HEK293 (cell line): Measurements from ENCODE around the gene TTC23L.

Experiments used
- ATF2 ChIP-seq: fragments of 450-650 bp; formaldehyde crosslinking; IDR thresholded peaks from 2 replicates; pipeline ENCODE4 v1.5.1; 2016; ENCODE audit warnings: missing biosample characterization, missing genetic modification characterization, low read depth
- KLF17 ChIP-seq: fragments of 450-650 bp; formaldehyde crosslinking; IDR thresholded peaks from 2 replicates; pipeline ENCODE4 v1.5.1; 2016; ENCODE audit warnings: missing biosample characterization, missing genetic modification characterization
- ZBTB49 ChIP-seq: fragments of 450-650 bp; formaldehyde crosslinking; IDR thresholded peaks from 2 replicates; pipeline ENCODE4 v1.5.1; 2016; ENCODE audit warnings: missing biosample characterization, missing genetic modification characterization, low read depth
- ZFHX2 ChIP-seq: fragments of 450-650 bp; formaldehyde crosslinking; conservative IDR thresholded peaks from 2 replicates; pipeline ENCODE4 v1.5.1; 2016; ENCODE audit warnings: missing biosample characterization, missing genetic modification characterization
- ZNF10 ChIP-seq: fragments of 450-650 bp; formaldehyde crosslinking; IDR thresholded peaks from 2 replicates; pipeline ENCODE4 v1.5.1; 2017; ENCODE audit warnings: missing biosample characterization, missing genetic modification characterization
- ZNF23 ChIP-seq: fragments of 450-650 bp; formaldehyde crosslinking; IDR thresholded peaks from 2 replicates; pipeline ENCODE4 v1.5.1; 2016; ENCODE audit warnings: missing biosample characterization, missing genetic modification characterization, borderline replicate concordance
- ZNF24 ChIP-seq: fragments of 450-650 bp; formaldehyde crosslinking; IDR thresholded peaks from 2 replicates; pipeline ENCODE4 v1.5.1; 2016; ENCODE audit warnings: missing biosample characterization, missing genetic modification characterization
- ZNF266 ChIP-seq: fragments of 450-650 bp; formaldehyde crosslinking; IDR thresholded peaks from 2 replicates; pipeline ENCODE4 v1.5.1; 2016; ENCODE audit warnings: missing biosample characterization, missing genetic modification characterization, low read depth
- ZNF341 ChIP-seq: fragments of 450-650 bp; formaldehyde crosslinking; IDR thresholded peaks from 2 replicates; pipeline ENCODE4; 2016; ENCODE audit warnings: low read depth, missing biosample characterization, missing genetic modification characterization
- ZNF416 ChIP-seq: fragments of 450-650 bp; formaldehyde crosslinking; IDR thresholded peaks from 2 replicates; pipeline ENCODE4 v1.5.1; 2016; ENCODE audit warnings: missing biosample characterization, missing genetic modification characterization
- ZNF544 ChIP-seq: fragments of 450-650 bp; formaldehyde crosslinking; IDR thresholded peaks from 2 replicates; pipeline ENCODE4 v1.5.0; 2017; ENCODE audit warnings: missing biosample characterization, missing genetic modification characterization
- ZNF548 ChIP-seq: fragments of 450-650 bp; formaldehyde crosslinking; IDR thresholded peaks from 2 replicates; pipeline ENCODE4 v1.5.1; 2016; ENCODE audit warnings: missing biosample characterization, missing genetic modification characterization
- ZNF561 ChIP-seq: fragments of 450-650 bp; IDR thresholded peaks from 2 replicates; pipeline ENCODE4 v1.5.1; 2018; ENCODE audit warnings: missing biosample characterization, missing genetic modification characterization, borderline replicate concordance
- ZNF585B ChIP-seq: fragments of 450-650 bp; formaldehyde crosslinking; IDR thresholded peaks from 2 replicates; pipeline ENCODE4 v1.5.1; 2016; ENCODE audit warnings: missing biosample characterization, missing genetic modification characterization
- ZNF776 ChIP-seq: fragments of 450-650 bp; formaldehyde crosslinking; IDR thresholded peaks from 2 replicates; pipeline ENCODE4 v1.5.0; 2017; ENCODE audit warnings: missing biosample characterization, missing genetic modification characterization, borderline replicate concordance
- ZSCAN16 ChIP-seq: fragments of 450-650 bp; formaldehyde crosslinking; IDR thresholded peaks from 2 replicates; pipeline ENCODE4 v1.5.1; 2016; ENCODE audit warnings: missing biosample characterization, missing genetic modification characterization
- ZSCAN18 ChIP-seq: fragments of 450-650 bp; formaldehyde crosslinking; IDR thresholded peaks from 2 replicates; pipeline ENCODE4 v1.5.1; 2016; ENCODE audit warnings: missing biosample characterization, missing genetic modification characterization
- ZSCAN4 ChIP-seq: fragments of 450-650 bp; formaldehyde crosslinking; IDR thresholded peaks from 2 replicates; pipeline ENCODE4 v1.5.1; 2017; ENCODE audit warnings: missing biosample characterization, missing genetic modification characterization
- TF ChIP-seq, protein P1 (sequence below): fragments of 450-650 bp; formaldehyde crosslinking; IDR thresholded peaks from 2 replicates; pipeline ENCODE4 v1.5.1; 2017; ENCODE audit warnings: missing biosample characterization, missing genetic modification characterization
- TF ChIP-seq, protein P2 (sequence below): fragments of 450-650 bp; formaldehyde crosslinking; conservative IDR thresholded peaks from 2 replicates; pipeline ENCODE4 v1.5.1; 2016; ENCODE audit warnings: low read depth, missing biosample characterization, missing genetic modification characterization
- TF ChIP-seq, protein P3 (sequence below): fragments of 450-650 bp; formaldehyde crosslinking; IDR thresholded peaks from 2 replicates; pipeline ENCODE4 v1.5.1; 2016; ENCODE audit warnings: missing biosample characterization, missing genetic modification characterization

The TTC23L gene

GRCh38 chr5:34929720-34930461 is 90.9 kb downstream of the TTC23L start (continued):
- TF ChIP-seq, protein P1, sequence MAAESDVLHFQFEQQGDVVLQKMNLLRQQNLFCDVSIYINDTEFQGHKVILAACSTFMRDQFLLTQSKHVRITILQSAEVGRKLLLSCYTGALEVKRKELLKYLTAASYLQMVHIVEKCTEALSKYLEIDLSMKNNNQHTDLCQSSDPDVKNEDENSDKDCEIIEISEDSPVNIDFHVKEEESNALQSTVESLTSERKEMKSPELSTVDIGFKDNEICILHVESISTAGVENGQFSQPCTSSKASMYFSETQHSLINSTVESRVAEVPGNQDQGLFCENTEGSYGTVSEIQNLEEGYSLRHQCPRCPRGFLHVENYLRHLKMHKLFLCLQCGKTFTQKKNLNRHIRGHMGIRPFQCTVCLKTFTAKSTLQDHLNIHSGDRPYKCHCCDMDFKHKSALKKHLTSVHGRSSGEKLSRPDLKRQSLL (tag by site-specific recombination) = no peak
- TF ChIP-seq ZNF10 (tag by site-specific recombination) (no peak), KLF17 (peak; percentile 86), ZNF23 (tag by site-specific recombination) (no peak), ZSCAN16 (tag by site-specific recombination) (no peak), ZSCAN18 (tag by site-specific recombination) (no peak), ZSCAN4 (no peak), ZBTB49 (no peak), ZNF561 (no peak), ZNF544 (tag by site-specific recombination) (no peak), ZNF776 (no peak), ZNF341 (tag by site-specific recombination) (no peak), ZNF416 (tag by site-specific recombination) (no peak), ZNF585B (tag by site-specific recombination) (no peak), ATF2 (tag by site-specific recombination) (no peak), ZNF24 (tag by site-specific recombination) (0 out of 2 replicates have a peak, but pooled peaks have one; percentile 26), ZFHX2 (no peak; the same call in 1 of the 2 replicates), ZNF548 (no peak), ZNF266 (tag by site-specific recombination) (no peak)
- TF ChIP-seq, protein P2, sequence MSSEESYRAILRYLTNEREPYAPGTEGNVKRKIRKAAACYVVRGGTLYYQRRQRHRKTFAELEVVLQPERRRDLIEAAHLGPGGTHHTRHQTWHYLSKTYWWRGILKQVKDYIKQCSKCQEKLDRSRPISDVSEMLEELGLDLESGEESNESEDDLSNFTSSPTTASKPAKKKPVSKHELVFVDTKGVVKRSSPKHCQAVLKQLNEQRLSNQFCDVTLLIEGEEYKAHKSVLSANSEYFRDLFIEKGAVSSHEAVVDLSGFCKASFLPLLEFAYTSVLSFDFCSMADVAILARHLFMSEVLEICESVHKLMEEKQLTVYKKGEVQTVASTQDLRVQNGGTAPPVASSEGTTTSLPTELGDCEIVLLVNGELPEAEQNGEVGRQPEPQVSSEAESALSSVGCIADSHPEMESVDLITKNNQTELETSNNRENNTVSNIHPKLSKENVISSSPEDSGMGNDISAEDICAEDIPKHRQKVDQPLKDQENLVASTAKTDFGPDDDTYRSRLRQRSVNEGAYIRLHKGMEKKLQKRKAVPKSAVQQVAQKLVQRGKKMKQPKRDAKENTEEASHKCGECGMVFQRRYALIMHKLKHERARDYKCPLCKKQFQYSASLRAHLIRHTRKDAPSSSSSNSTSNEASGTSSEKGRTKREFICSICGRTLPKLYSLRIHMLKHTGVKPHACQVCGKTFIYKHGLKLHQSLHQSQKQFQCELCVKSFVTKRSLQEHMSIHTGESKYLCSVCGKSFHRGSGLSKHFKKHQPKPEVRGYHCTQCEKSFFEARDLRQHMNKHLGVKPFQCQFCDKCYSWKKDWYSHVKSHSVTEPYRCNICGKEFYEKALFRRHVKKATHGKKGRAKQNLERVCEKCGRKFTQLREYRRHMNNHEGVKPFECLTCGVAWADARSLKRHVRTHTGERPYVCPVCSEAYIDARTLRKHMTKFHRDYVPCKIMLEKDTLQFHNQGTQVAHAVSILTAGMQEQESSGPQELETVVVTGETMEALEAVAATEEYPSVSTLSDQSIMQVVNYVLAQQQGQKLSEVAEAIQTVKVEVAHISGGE (tag by site-specific recombination) = 0 out of 2 replicates have a peak, but pooled peaks have one; percentile 56
- TF ChIP-seq, protein P3, sequence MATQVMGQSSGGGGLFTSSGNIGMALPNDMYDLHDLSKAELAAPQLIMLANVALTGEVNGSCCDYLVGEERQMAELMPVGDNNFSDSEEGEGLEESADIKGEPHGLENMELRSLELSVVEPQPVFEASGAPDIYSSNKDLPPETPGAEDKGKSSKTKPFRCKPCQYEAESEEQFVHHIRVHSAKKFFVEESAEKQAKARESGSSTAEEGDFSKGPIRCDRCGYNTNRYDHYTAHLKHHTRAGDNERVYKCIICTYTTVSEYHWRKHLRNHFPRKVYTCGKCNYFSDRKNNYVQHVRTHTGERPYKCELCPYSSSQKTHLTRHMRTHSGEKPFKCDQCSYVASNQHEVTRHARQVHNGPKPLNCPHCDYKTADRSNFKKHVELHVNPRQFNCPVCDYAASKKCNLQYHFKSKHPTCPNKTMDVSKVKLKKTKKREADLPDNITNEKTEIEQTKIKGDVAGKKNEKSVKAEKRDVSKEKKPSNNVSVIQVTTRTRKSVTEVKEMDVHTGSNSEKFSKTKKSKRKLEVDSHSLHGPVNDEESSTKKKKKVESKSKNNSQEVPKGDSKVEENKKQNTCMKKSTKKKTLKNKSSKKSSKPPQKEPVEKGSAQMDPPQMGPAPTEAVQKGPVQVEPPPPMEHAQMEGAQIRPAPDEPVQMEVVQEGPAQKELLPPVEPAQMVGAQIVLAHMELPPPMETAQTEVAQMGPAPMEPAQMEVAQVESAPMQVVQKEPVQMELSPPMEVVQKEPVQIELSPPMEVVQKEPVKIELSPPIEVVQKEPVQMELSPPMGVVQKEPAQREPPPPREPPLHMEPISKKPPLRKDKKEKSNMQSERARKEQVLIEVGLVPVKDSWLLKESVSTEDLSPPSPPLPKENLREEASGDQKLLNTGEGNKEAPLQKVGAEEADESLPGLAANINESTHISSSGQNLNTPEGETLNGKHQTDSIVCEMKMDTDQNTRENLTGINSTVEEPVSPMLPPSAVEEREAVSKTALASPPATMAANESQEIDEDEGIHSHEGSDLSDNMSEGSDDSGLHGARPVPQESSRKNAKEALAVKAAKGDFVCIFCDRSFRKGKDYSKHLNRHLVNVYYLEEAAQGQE = no peak; the same call in 1 of the 2 replicates
